ENCODE data around the gene ABHD14A. TPM values are rescaled to one million over a fixed set of nuclear protein-coding genes. Genes with fewer than 3 reads are reported as not detected.

Gene ABHD14A
- total and polyA plus RNA-seq, 2 of the 13 experiments (the other 11 are each of a cell fraction or from before 2014, with no cell fraction given) = 29.5 to 46.9 TPM

- TF ChIP-seq GPN1 (CRISPR knock-in tag; IDR thresholded peaks at IDR 0.05; ENCODE audit: borderline replicate concordance) (no peak), ZMYM4 (CRISPR knock-in tag; IDR thresholded peaks at IDR 0.05) (no peak), BCL6 (CRISPR knock-in tag; IDR thresholded peaks at IDR 0.05) (no peak), ARNT2 (CRISPR knock-in tag; IDR thresholded peaks at IDR 0.05; ENCODE audit: low read depth) (no peak), NR2F6 (IDR thresholded peaks at IDR 0.05) (no peak), NR2F6 (CRISPR knock-in tag; IDR thresholded peaks at IDR 0.05) (no peak), ZNF891 (CRISPR knock-in tag; IDR thresholded peaks at IDR 0.05) (0 out of 2 replicates have a peak, but pooled peaks have one; percentile 11), HMGXB4 (CRISPR knock-in tag; IDR thresholded peaks at IDR 0.05; ENCODE audit: borderline replicate concordance in 1 of 2, low read depth in 1 of 2) (peak in 1 of 2 experiments; percentile 58; a peak in 1 of 4 replicates), ZNF3 (CRISPR knock-in tag; IDR thresholded peaks at IDR 0.05) (no peak), ZNF180 (CRISPR knock-in tag; IDR thresholded peaks at IDR 0.05; ENCODE audit: borderline replicate concordance, low read depth) (no peak), SIX1 (CRISPR knock-in tag; IDR thresholded peaks at IDR 0.05; ENCODE audit: borderline replicate concordance) (no peak), ZNF143 (CRISPR knock-in tag; IDR thresholded peaks at IDR 0.05) (no peak), ZNF280D (CRISPR knock-in tag; IDR thresholded peaks at IDR 0.05) (no peak), ZNF609 (CRISPR knock-in tag; IDR thresholded peaks at IDR 0.05; ENCODE audit: borderline replicate concordance) (no peak; the same call in 1 of the 2 replicates), NR2C2 (CRISPR knock-in tag; IDR thresholded peaks at IDR 0.05; ENCODE audit: borderline replicate concordance) (peak; percentile 45; the same call in 1 of the 2 replicates), AHR (CRISPR knock-in tag; IDR thresholded peaks at IDR 0.05) (no peak), JUND (CRISPR knock-in tag; IDR thresholded peaks at IDR 0.05) (no peak), NFE2L1 (CRISPR knock-in tag; IDR thresholded peaks at IDR 0.05; ENCODE audit: borderline replicate concordance) (no peak), KDM4B (CRISPR knock-in tag; IDR thresholded peaks at IDR 0.05) (no peak), PCBP2 (optimal IDR thresholded peaks at IDR 0.05; ENCODE audit: low read depth, low read length, poor library complexity, severe bottlenecking) (no peak), NONO (IDR thresholded peaks at IDR 0.05) (no peak), NONO (CRISPR knock-in tag; conservative IDR thresholded peaks at IDR 0.05) (peak; percentile 21; the same call in 1 of the 2 replicates)
Observed at GRCh38 chr3:51968170-51968775, 6.6 kb upstream of the ABHD14A start (continued).

All from HepG2 (cell line).